Measurements from ENCODE around the gene POFUT2.

Gene POFUT2, protein sequence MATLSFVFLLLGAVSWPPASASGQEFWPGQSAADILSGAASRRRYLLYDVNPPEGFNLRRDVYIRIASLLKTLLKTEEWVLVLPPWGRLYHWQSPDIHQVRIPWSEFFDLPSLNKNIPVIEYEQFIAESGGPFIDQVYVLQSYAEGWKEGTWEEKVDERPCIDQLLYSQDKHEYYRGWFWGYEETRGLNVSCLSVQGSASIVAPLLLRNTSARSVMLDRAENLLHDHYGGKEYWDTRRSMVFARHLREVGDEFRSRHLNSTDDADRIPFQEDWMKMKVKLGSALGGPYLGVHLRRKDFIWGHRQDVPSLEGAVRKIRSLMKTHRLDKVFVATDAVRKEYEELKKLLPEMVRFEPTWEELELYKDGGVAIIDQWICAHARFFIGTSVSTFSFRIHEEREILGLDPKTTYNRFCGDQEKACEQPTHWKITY

DNA sequence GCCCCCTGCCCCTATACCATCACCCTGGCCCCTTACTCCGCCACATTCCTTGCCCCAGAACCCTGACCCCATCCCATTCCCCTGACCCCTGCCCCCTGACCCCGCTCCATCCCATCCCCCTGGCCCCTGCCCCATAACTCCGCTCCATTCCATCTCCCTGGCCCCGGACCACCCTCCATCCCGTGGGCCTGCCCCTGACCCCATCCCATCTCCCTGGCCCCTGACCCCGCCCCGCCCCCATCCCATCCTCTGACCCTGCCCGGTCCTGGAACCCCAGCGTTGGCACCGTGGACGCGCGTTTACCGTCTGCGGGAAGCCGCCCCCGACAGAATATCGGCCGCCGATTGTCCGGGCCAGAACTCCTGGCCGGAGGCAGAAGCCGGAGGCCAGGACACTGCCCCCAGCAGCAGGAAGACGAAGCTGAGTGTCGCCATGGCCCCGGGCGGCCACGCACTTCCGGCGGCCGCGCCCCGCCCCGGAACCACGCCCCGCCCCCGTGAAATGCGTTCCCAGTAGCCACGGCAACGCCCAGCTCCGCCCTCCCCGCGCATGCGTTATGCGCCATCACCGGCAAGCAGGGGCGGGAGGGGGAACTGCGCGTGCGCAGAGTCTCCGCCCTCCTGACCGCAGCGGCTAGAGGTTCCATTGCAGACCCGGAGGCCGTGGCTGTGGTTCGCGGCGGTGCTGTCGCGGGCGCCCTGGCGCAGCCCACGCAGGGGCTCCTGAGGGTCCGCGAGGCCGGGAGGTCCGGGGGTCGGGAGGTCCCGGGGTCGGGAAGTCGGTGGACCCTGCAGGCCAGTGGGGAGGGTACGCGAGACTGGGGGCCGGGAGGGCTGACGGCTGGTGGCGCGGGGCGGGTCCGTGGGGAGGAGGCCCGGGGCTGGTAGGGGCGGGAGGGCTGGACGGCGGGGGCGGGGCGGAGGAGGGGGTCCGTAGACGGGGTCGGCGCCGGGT is at the start of gene POFUT2:
TSS of gene POFUT2 (minus strand) at position 458 of the 954 bp plus-strand sequence. CDS start at position 434, 24 bp downstream.
- DNase-seq = peak; percentile 93

DNA sequence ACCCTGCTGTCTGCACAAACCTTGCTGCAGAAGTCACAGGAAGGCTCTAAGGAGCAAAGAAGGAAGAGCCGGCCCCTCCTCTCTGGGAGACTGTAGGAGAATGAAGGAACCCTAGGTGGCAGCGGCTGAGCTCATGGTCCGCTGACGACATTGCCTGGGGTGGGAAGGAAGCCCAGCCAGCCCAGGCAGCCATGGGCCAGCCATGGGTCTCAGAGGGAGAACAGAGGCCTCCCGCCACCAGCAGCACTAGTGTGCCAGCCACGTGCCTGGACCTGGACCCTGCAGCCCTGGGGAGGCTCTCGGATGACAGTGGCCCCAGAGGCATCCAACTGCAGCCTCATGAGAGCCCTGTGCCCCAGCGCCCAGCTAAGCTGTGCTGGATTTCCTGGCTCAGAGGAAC is 49.2 kb upstream of the POFUT2 start:
- DNase-seq = no peak

DNA sequence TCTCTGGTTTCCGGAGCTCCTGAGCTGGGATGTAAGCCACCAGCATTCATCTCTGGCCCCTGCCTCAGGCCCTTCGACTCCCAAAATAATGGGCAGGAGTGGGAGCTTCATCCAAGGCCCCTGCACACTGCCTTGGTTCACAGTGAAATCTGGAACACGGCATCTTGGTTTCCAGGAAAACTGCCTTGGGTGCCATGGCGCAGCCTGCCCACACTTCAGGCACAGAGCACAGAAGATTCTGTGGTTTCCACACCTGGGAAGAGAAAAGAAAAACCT is 48.8 kb upstream of the POFUT2 start:
- DNase-seq = no peak

DNA sequence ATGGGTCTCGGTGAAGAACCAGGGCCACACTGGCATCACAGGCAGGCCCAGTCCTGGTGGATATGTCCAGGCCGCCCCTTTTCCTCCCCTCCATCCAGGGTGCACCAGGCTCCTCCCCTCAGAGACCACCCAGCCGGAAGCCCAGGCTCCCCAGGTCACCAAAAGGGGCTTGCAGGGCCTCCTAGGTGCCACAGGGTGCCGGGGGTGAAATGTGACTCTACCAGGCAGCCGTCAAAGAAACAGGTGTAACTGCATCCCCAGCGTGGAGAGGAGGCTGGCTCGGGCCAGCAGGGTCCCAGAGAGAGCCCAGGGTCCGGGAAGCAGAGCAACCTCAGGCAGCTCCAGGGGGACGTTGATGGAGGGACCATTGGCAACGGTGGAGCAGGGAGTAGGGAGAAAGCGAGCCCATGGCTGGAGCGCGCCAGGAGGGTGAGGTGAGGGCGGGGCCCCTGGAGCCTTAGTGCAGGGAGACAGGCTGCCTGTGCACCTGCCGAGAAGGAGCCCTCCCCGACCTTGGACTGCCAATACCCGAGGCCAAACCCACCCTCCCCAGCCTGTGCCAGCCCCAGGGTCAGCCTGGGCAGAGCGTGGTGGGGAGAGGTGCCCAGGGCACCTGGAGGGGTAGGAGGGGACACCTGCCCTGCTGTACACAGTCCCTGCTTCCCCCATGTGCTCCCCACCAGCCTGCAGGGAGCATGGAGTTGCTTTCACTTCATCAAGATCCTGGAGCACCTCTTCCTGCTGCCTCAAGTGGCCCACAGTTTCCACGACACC is 48.3 kb upstream of the POFUT2 start:
- no peak for DNase-seq

DNA sequence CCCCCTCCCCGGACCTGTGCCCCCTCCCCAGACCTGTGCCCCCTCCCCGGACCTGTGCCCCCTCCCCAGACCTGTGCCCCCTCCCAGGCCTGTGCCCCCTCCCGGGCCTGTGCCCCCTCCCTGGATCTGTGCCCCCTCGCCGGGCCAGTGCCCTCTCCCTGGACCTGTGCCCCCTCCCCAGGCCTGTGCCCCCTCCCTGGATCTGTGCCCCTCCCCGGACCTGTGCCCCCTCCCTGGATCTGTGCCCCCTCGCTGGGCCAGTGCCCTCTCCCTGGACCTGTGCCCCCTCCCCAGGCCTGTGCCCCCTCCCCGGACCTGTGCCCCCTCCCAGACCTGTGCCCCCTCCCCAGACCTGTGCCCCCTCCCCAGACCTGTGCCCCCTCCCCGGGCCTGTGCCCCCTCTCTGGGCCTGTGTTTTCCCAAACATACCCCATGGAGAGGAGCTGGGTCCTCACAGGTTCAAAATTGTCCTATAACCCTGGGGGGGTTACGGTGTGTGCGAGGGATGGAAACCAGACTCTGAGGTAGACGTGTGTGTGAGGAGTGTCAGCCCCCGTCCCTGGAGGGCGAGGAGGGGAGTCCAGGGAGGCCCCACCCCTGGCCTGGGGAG is 47.6 kb upstream of the POFUT2 start:
- DNase-seq = no peak

DNA sequence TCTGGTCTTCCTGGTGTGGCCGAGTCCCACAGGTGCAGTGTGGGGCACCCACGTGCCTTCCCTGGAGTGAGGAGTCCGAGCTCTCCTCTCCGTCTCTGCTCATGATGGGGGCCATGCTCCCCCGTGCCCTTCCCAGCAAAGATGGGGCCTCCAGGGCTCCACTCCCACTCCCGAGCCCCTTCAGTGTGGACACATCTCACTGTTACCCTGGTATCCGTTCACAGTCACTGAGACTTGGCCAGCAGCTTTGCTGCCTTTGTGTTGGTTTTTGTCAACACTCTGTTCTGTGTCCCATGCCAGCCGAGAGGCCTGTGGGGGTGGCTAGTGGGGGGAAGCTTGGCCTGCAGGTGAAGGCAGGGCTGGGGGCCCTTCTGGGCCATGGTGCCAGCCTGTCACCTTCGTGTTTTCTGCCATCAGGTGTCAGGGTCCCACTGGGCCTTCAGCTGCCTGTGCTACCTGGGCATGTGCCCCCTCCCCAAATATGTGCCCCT is 46.9 kb upstream of the POFUT2 start:
- DNase-seq = no peak

DNA sequence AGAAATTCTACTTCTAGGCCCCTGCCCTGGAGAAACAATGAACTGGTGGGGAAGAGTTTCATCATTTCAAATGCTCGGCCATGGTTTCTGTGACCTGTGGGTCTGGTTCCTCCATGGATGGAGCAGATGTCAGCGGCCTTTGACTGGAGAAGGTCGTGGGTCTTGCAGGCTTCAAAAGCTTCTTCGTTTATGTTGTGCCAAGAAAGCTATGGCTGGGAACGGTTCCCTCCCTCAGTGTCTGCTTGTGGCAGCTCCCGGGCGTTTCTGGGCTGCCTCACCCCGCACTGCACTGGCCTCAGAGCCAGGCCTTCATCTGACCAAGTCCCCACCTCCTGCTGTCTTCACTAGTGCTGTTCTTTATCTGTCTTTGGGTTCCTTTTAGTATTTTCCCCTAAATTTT is 46.4 kb upstream of the POFUT2 start:
- DNase-seq = no peak

DNA sequence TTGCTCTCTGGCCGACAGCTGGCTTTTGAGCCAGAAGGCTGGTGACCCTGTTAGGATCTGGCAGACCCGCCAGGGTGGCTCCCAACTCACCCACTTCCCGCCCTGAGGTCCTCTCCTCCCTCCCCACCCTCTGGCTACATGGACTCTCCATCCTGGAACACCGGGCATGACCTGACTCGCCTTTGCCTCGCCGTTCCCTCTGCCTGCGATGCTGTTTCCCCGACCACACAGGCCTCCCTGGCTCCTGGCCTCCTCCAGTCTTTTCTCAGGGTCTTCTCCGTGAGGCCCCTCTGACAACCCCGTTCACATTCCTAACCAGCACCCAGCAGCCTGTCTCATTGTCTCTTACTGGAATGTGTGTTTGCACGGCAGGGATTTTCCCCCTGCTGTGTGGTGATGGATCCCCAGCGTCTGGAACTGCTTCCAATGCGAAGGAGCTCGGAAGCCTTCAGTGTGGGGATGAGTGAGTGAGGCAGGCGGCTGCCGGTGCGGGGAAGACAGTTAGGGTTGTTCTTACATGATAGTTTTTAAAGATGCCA is 46.0 kb upstream of the POFUT2 start:
- DNase-seq = no peak

DNA sequence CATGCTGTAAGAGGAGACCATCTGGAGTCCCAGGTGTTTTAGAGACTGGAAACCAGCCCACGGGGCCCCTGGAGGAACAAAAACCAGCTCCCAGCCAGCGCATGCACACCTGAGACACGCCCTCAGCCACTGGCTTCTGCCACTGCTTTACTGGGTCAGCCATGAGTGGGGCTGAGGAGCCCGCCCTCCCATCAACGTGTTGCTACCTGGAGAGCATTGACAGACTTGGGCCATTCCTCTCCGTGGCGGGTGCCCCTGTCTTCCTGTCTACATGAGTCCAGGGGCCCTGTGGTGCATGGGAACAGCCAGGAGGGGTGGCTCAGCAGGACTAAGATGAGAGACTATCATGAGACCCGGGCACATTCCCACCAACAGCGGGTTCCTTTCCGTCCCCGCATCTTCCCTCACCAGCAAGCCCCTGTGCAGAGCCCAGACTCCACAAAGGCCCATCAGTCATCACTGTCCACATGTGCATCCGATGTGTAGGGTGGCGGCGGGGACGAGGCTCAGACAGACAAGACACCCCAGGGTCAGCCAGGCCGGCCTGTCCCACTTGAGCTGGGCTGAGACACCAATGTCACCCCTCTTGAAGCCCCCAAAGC is 45.4 kb upstream of the POFUT2 start:
- no peak for DNase-seq

DNA sequence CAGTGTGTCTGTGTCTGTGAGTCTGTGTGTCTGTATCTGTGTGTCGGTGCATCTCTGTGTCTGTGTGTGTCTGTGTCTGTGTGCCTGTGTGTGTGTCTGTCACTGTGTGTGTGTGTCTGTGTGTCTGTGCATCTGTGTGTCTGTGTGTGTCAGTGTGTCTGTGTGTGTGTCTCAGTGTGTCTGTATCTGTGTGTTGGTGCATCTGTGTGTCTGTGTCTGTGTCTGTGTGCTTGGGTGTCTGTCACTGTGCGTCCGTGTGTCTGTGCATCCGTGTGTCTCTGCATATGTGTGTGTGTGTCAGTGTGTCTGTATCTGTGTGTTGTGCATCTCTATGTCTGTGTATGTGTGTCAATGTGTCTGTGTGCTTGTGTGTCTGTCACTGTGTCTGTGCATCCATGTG is 44.7 kb upstream of the POFUT2 start:
- DNase-seq = no peak

DNA sequence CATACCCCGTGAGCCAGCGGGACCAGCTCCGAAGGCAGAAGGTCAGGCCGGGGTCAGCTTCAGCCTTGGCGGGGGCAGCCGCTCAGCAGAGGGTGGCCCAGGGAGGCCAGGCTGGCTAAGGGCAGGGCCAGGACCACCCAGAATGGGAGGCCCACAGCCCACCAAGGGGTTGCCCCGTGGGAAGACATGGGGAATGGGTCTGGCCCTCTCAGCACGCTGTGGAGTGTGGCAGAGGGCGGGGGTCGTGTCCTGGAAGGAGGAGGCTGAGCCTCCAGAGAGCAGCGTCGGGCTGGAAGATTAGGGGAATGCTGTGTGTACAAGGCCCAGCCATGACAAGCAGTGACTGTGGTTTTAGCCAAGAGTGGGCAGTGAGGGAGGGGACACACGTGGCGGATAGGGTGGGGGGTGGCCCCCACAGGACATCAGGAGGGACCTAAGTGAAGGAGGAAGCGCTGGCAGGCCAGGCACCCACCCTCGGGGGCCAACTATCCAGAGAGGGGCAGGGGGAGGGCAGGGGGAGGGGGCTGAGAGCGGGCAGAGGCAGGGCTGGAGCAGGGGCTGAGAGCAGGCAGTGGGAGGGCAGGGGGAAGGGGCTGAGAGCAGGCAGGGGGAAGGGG is 43.9 kb upstream of the POFUT2 start:
- DNase-seq = no peak

DNA sequence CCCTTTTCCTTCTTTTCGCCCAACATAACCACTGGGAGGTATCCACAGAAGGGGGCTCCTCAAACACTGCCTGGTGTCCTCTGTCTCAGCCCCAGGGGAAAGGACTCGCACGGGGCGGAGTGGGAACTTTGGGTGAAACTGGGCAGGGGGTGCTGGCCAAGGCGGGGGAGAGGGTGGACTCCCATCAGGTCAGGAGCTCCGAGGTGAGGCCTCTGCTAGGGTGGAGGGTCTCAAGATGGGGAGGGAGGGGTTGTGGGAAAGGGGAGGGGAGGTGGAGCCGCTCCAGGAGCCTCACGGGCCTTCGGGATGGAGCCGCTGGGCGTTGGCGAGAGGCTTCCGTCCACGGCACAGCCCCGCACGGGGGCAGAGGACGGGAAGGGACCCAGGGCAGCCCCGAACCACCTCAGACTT is 43.2 kb upstream of the POFUT2 start:
- DNase-seq = no peak

DNA sequence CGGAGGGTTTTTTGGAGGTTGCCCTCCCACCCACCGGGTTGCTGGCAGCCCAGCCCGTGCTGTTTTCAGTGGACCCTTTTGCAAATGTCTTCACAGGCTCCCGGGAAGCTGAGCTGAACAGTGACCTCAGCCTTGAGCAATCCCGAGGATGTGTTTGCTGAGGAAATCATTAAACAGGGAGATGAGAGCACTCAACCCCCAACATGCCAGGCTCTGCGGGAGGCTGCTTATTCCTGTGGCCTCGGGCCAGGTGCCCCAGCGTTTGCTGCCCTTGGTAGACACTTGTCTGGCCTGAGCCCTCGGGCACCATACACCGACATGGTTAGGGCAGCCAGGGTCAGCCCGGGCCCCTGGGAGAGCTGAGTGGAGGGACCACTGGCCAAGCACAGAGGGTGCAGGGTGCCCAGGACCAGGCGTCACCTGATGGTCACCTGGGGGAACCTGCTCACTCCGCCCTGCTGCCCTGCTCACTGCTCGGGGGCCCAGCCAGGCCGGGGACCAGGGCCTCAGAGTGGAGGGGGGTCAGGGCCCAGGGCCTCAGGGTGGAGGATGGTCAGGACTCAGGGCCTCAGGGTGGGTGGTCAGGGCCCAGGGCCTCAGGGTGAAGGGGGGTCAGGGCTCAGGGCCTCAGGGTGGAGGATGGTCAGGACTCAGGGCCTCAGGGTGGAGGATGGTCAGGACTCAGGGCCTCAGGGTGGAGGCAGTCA is 42.5 kb upstream of the POFUT2 start:
- no peak for DNase-seq

DNA sequence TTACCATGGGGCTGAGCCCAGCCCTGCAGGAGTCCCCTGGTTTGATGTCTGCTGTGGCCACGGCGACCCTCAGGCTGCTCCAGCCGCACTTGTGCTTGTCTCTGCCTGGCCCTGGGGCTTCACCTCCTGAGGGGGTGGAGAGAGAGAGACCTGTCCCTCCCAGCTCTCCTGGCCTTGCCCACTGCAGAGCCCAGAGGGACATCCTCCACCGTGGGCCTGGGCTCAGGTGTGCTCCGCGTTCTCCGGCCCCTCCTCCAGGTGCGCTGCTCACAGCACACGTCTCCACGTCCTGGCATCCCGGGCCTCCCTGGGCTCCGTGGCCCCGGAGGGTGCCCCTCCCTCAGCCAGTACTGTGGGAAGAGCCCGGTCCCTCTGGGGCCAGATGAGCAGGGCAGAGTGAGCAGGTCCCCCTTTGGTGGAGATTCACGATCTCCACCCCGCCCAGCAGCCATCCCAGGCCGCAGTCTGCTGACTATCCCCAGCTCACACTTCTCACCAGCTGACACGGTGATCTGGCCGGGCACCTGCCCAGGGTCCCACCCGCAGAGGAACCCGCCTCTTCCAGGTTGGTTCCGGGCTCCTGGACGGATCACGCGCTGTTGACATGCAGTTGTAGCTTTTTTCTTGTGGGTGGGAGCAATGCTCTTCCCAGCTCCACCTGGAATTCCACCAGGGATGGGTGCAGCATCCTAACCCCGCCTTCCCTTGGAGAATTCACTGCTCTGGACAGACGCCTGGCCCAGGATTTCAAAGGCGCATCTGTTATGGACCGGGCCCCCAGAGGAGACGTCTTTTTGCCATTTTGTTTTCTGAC is 41.8 kb upstream of the POFUT2 start:
- no peak for DNase-seq

DNA sequence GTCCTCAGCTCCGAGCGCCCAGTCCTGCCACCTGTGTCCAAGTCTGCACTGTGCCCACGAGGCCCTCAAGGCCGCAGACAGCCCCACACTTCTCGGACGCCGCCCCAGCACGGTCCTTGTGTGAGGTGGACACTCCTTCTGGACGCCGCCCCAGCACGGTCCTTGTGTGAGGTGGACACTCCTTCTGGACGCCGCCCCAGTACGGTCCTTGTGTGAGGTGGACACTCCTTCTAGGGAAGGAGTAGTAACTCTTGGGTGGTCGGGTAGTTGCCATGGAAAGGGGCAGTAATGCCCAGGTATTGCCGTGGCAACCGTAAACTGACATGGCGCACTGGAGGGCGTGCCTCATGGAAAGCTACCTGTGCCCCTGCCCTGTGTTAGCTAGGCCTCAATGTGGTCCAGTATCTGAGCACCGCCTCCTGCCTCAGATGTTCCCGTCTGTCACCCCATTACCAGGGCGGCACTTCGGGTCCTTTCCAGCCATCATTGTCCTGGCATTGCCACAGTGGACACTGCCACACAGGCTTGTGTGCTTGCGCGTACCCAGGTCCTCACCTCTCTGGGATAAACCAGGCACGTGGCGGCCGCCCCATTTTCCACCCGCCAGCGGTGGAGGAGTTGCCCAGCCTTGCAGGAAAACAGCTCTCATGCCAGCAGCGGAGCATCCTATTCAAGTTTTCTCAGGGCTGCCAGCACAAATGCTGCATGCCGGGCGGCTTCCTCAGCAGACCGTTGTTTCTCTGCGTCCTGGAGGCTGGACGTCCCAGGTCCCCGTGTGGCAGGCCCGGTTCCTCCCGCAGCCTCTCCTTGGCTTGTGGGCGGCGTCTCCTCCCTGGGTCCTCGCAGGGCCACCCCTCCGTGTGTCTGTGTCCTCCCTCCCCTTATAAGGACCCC is 40.8 kb upstream of the POFUT2 start:
- DNase-seq = no peak

DNA sequence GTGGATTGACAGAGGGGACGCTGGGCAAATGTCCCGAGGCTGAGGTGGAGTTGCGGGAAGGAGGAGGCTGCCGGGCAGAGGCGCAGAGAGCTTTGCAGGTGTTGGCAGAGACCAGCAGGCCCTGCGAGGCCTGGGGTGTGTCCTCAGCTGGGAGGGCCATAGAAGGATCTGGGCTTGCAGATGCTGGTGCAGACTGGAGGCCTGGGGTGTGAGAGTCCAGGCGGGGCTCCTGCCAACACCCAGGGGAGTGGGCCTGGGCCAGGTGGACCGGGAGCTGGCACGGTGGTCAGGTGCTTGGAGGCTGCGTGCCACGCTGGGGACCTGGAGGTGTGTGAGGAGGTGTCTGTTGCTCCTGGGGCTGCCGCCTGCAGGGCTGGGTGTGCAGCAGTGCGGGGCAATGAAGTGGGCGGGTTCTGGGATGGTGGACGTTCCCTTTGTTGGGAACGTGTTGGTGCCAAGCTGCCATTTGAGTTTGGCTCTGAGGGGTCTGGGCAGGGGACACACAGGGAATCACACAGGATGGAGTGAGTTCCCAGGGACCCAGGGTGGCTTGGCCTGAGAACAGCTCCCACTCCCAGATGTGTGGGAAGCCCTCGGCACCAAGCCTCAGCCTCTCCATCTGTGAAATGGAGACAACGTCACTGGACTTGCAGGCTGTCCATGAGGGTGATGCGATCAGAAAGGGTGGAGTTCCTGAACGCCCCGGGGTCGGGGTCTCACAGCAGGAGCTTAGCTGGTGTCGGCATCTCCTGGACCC is 39.9 kb upstream of the POFUT2 start:
- no peak for DNase-seq

DNA sequence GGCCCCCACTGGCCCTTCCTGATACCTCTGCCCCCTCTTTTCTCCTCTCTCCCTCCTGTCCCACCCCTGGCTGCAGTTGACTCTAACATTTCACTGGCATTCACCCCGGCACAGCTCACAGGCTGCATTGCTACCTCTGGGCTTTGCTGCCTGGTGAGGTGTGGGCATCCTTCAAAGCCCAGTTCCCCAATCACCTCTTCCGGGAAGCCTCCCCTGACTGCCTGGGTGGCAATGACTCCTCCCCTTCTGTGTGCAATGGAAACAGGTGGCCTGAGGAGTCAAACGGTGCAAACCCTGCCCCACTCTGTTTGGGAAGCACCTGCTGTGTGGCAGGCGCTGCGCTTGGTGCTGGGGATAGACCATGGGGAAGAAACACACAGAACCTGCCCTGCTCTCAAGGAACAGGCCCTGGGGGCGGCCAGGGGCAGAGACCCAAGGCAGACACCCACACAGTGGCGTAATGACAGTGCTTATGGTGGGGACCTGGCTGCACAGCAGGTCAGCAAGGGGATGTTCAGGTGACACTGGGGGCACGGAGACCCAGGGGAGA is 39.3 kb upstream of the POFUT2 start:
- no peak for DNase-seq

Data from NCI-H1092 treated with DMSO at 0.1 percent for 48 hours (cell line).